OCI-LY3 (cell line): ENCODE data around the gene SDE2.
A peak's percentile ranks its signal among the peaks of the same experiment; 100 is the strongest.
"Not testable (repeated sequence)": the region's sequence is repeated elsewhere in the genome, so short reads cannot be mapped to it uniquely, and the experiment has no call there.

ENCODE experiments used
- H2AFZ ChIP-seq: fragments of 200-600, 300-600 bp; shearing (Covaris generic); 2 replicates; pipeline ENCODE4 v1.6.0; 2014; ENCODE audit warnings: antibody characterized with exemption, low read depth, low read length
- H3K27ac ChIP-seq: fragments of 200-600, 300-600 bp; sonication (generic); 2 replicates; pipeline ENCODE4 v1.5.1; 2014; ENCODE audit warnings: mild to moderate bottlenecking, low read length, moderate library complexity, mixed read lengths
- H3K27me3 ChIP-seq: fragments of 200-600, 300-600 bp; sonication (generic); 2 replicates; pipeline ENCODE4 v1.6.1; 2014; ENCODE audit warnings: low read depth, low read length, mixed read lengths
- H3K36me3 ChIP-seq: fragments of 200-600, 300-600 bp; sonication (generic); replicated peaks from 2 replicates; pipeline ENCODE3; 2014; ENCODE audit warnings: low read depth, low read length, mixed read lengths
- H3K4me1 ChIP-seq: fragments of 300-600, 200-600 bp; sonication (generic); 2 replicates; pipeline ENCODE4 v1.6.1; 2014; ENCODE audit warnings: low read length, mixed read lengths
- H3K4me2 ChIP-seq: fragments of 200-600, 300-600 bp; sonication (generic); 2 replicates; pipeline ENCODE4 v1.6.1; 2014; ENCODE audit warnings: low read length, mixed read lengths
- H3K4me3 ChIP-seq: fragments of 300-600, 200-600 bp; sonication (generic); 2 replicates; pipeline ENCODE4 v1.5.1; 2014; ENCODE audit warnings: antibody characterized with exemption, mild to moderate bottlenecking, low read length, moderate library complexity
- H3K79me2 ChIP-seq: fragments of 300-600, 200-600 bp; shearing (Covaris generic); 2 replicates; pipeline ENCODE4 v1.6.1; 2014; ENCODE audit warnings: mild to moderate bottlenecking, low read length, mixed read lengths
- H3K9ac ChIP-seq: fragments of 300-600, 200-600 bp; shearing (Covaris generic); 2 replicates; pipeline ENCODE4 v1.6.0; 2014; ENCODE audit warnings: mild to moderate bottlenecking, low read length, moderate library complexity
- H3K9me3 ChIP-seq: fragments of 200-600, 300-600 bp; shearing (Covaris generic); 2 replicates; pipeline ENCODE4 v1.6.1; 2014; ENCODE audit warnings: low read length, mixed read lengths; ENCODE audit not compliant: insufficient read depth
- H4K20me1 ChIP-seq: fragments of 200-600, 300-600 bp; sonication (generic); 2 replicates; pipeline ENCODE4 v1.6.1; 2016; ENCODE audit warnings: low read length, mixed read lengths; ENCODE audit not compliant: insufficient read depth
- EZH2phosphoT487 ChIP-seq: fragments of 200-600 bp; shearing (Covaris generic); IDR thresholded peaks from 2 replicates; pipeline ENCODE4 v1.6.1; 2018; ENCODE audit warnings: antibody characterized with exemption, mixed run types, low read depth
- TF ChIP-seq, protein P1 (sequence below): fragments of 200-600, 300-600 bp; sonication (generic); IDR thresholded peaks from 2 replicates; pipeline ENCODE4 v1.5.1; 2014; ENCODE audit warnings: antibody characterized with exemption, low read length, low read depth

SDE2 gene

DNA sequence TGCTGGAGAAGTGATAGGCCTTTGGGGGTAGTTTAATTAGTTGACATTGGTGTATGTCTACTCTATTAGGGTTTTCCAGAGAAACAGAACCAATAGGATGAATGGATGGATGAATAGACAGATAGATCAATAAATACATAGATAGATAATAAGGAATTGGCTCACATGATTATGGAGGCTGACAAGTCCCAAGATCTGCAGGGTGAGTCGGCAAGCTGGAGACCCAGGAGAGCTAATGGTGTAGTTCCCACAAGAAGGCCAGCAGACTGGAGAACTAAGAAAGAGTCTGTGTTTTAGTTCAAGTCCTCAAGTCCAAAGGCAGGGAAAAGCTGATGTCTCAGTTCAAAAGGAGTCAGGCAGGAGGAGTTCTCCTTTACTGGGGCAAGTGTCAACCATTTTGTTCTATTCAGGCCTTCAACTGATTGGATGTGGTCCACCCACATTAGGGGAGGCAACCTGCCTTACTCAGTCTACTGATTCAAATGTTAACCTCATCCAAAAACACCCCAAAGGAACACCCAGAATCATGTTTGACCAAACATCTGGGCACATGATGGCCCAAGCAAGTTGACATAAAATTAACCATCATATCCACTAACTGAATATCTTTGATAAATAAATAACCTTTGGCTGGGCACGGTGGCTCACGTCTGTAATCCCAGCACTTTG lies 4.5 kb upstream of the SDE2 start:
- Histone ChIP-seq H3K9me3 (no peaks in the 10 kb centered on the region), H2AFZ (no peak overlapping the region), H3K36me3 (no peaks in the 10 kb centered on the region), H3K4me3 (no peak overlapping the region), H3K27me3 (no peaks in the 10 kb centered on the region), H3K79me2 (peaks cover 5% of the 10 kb centered on the region), H3K9ac (no peak overlapping the region), H3K4me2 (no peak overlapping the region), H3K27ac (no peak overlapping the region), H3K4me1 (peaks cover 29% of the 10 kb centered on the region), H4K20me1 (no peaks in the 10 kb centered on the region)
- TF ChIP-seq, protein P1, sequence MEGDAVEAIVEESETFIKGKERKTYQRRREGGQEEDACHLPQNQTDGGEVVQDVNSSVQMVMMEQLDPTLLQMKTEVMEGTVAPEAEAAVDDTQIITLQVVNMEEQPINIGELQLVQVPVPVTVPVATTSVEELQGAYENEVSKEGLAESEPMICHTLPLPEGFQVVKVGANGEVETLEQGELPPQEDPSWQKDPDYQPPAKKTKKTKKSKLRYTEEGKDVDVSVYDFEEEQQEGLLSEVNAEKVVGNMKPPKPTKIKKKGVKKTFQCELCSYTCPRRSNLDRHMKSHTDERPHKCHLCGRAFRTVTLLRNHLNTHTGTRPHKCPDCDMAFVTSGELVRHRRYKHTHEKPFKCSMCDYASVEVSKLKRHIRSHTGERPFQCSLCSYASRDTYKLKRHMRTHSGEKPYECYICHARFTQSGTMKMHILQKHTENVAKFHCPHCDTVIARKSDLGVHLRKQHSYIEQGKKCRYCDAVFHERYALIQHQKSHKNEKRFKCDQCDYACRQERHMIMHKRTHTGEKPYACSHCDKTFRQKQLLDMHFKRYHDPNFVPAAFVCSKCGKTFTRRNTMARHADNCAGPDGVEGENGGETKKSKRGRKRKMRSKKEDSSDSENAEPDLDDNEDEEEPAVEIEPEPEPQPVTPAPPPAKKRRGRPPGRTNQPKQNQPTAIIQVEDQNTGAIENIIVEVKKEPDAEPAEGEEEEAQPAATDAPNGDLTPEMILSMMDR: no peak
- TF ChIP-seq EZH2phosphoT487: no peak

- no peaks in the 10 kb centered on the region for H3K9me3 ChIP-seq
- no peaks in the 10 kb centered on the region for H3K36me3 ChIP-seq
- H3K79me2 ChIP-seq: peaks cover 13% of the 10 kb centered on the region
- H4K20me1 ChIP-seq: no peaks in the 10 kb centered on the region
- no peak for TF ChIP-seq EZH2phosphoT487
- TF ChIP-seq, protein P1: no peak
- H2AFZ ChIP-seq: peak overlapping the region; percentile 93
- H3K4me2 ChIP-seq: peak overlapping the region; percentile 86
- peak overlapping the region; percentile 62 for H3K4me3 ChIP-seq
- H3K27me3 ChIP-seq: no peaks in the 10 kb centered on the region
- peaks cover 32% of the 10 kb centered on the region for H3K4me1 ChIP-seq
- H3K9ac ChIP-seq: peak overlapping the region; percentile 33
- H3K27ac ChIP-seq: no peak overlapping the region
These were observed 3.7 kb upstream of the SDE2 start for GRCh38 chr1:226002667-226003501.

DNA sequence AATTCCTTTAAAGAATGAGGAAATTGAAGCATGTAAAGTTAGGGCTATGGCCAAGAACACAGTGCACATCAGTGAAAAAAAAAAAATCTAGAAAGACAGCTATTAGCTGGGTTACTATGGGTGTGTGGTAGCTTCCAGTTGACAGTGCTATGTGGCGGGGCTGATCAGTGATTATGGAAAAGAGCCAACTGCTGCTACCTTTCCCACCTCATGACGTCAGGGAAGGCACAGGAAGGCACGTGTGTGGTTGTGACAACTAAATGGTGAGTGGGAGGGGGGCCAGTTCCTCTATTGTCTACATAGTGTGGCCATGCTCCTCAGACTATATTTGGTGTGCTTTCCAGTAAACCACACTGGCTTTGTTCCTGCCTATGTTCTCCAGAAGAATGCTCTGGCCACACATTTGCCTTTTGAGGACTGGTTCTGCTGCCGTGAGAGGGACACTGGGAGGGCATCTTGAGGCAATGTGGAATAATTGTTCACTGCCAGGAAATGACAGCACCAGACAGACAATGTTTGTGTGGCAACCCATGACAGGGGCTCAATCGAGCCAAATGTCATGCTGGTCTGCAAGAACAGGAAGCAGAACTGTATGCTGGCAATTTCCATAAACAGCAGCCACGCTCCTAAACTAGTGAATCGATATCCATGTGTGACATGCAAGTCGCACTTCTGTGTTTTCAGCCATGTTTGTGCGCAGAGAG lies 3.0 kb upstream of the SDE2 start:
- Histone ChIP-seq H3K27me3 (no peaks in the 10 kb centered on the region), H3K36me3 (no peaks in the 10 kb centered on the region), H3K4me1 (peaks cover 40% of the 10 kb centered on the region), H3K27ac (no peak overlapping the region), H3K9ac (peak overlapping the region; percentile 33), H3K9me3 (no peaks in the 10 kb centered on the region), H3K4me3 (peak overlapping the region; percentile 62), H2AFZ (peak overlapping the region; percentile 93), H3K4me2 (peak overlapping the region; percentile 86), H4K20me1 (no peaks in the 10 kb centered on the region), H3K79me2 (peaks cover 21% of the 10 kb centered on the region)
- TF ChIP-seq, protein P1: no peak
- TF ChIP-seq EZH2phosphoT487: no peak

DNA sequence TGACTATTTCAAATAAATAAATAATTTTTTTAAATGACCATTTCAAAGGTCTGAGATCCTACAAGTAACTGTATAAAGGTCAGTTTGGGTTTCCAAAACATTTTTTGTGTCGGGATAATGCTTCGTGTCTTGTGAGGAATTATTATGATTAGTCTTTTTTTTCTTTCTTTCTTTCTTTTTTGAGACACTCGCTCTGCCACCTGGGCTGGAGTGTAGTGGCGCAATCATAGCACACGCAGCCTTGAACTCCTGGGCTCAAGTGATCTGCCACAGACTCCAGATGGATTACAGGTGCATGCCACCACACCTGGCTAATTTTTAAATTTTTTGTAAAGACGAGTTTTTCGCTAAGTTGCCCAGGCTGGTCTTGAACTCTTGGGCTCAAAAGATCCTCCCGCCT lies 1.9 kb upstream of the SDE2 start:
- Histone ChIP-seq H3K9me3 (no peaks in the 10 kb centered on the region), H3K4me3 (peak overlapping the region; percentile 76), H3K4me2 (peak overlapping the region; percentile 86), H3K9ac (peak overlapping the region; percentile 91), H3K27ac (peak overlapping the region; percentile 93), H4K20me1 (0 out of 2 replicates have a peak, but pooled peaks cover 5% of the 10 kb centered on the region), H2AFZ (peak overlapping the region; percentile 56), H3K79me2 (peaks cover 31% of the 10 kb centered on the region), H3K27me3 (no peaks in the 10 kb centered on the region), H3K36me3 (peaks cover 5% of the 10 kb centered on the region), H3K4me1 (peaks cover 46% of the 10 kb centered on the region)
- TF ChIP-seq EZH2phosphoT487: no peak
- TF ChIP-seq, protein P1: no peak

GRCh38 chr1:226000493-226001081 lies 1.4 kb upstream of the SDE2 start:
- peak overlapping the region; percentile 93 for H3K27ac ChIP-seq
- peak overlapping the region; percentile 91 for H3K9ac ChIP-seq
- H3K9me3 ChIP-seq, H3K27me3 ChIP-seq, H3K36me3 ChIP-seq, H4K20me1 ChIP-seq: not testable (repeated sequence)
- peaks cover 36% of the 10 kb centered on the region for H3K79me2 ChIP-seq
- H2AFZ ChIP-seq: peak overlapping the region; percentile 56
- peak overlapping the region; percentile 86 for H3K4me2 ChIP-seq
- peak overlapping the region; percentile 76 for H3K4me3 ChIP-seq
- H3K4me1 ChIP-seq: peaks cover 46% of the 10 kb centered on the region
